Breast epithelium (tissue), 3 donors: ENCODE measurements around the gene GNAI2.

Experiments used
- CTCF ChIP-seq, 3 donors: fragments of 450-650 bp; IDR thresholded peaks; one replicate each; pipeline ENCODE4 v1.5.1; 2016 to 2017; ENCODE audit warnings: antibody characterized with exemption in 3 of 3, mild to moderate bottlenecking in 3 of 3, moderate library complexity in 3 of 3
- POLR2A ChIP-seq: fragments of 450-650 bp; IDR thresholded peaks from one replicate; pipeline ENCODE4 v1.6.1; 2016; ENCODE audit warnings: antibody characterized with exemption, mild to moderate bottlenecking, moderate library complexity
- POLR2AphosphoS5 ChIP-seq, 3 donors: sonication (generic); formaldehyde crosslinking; IDR thresholded peaks; one replicate each; pipeline ENCODE4 v1.6.1; 2017; ENCODE audit warnings: antibody characterized with exemption in 3 of 3

GRCh38 chr3:50295553-50296431 lies 59.8 kb downstream of the GNAI2 start:
- TF ChIP-seq CTCF (IDR thresholded peaks at IDR 0.05) (no peak), POLR2A (no peak), POLR2AphosphoS5 (IDR thresholded peaks at IDR 0.05) (no peak)
